GM19328 (cell line): ENCODE measurements around the gene FOS.
"Not testable (repeated sequence)": the region's sequence is repeated elsewhere in the genome, so short reads cannot be mapped to it uniquely, and the experiment has no call there.

Experiments used
- ATAC-seq: cut with Tn5 transposase; IDR thresholded peaks from one replicate; pipeline ENCODE4 v1.9.1; 2021; ENCODE audit warnings: mild to moderate bottlenecking, moderate library complexity; ENCODE audit not compliant: unreplicated experiment

FOS gene

DNA sequence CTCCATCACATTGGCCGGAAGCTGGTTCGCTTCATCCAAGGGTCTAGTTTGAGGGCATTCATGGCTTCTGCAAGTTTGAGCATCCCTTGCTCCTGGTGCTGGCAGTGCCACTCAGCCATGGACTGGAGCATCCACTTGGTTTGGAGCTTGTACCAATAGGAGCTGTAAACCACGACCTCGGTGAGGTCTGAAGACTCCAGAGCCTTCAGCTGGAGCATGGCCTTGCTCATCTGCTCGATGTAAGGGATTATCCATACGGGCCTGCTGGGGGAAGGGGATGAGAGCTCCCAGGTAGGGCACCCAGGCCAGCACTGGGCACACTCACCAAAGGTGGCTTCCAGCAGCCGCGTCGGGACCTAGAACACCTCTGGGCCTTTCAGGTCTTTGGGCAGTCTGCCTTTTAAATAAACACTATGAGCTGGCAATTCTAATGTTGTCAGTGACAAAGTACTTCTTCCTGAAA lies 13.5 kb downstream of the FOS start:
- no peak for ATAC-seq

DNA sequence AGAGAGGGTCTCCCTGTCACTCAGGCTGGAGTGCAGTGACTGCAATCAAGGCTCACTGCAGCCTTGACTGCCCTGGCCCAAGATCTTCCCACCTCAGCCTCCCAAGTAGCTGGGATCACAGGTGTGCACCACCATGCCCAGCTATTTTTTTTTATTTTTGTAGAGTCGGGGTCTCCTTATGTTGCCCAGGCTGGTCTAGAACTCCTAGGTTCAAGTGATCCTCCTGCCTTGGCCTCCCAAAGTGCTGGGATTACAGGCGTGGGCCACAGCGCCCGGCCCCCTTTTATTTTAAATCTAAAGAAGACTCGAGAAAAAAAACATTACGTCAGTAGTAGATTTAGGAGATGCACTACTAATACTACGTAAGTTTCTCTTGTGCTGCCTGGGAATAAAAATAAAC lies 14.3 kb downstream of the FOS start:
- no peak for ATAC-seq

DNA sequence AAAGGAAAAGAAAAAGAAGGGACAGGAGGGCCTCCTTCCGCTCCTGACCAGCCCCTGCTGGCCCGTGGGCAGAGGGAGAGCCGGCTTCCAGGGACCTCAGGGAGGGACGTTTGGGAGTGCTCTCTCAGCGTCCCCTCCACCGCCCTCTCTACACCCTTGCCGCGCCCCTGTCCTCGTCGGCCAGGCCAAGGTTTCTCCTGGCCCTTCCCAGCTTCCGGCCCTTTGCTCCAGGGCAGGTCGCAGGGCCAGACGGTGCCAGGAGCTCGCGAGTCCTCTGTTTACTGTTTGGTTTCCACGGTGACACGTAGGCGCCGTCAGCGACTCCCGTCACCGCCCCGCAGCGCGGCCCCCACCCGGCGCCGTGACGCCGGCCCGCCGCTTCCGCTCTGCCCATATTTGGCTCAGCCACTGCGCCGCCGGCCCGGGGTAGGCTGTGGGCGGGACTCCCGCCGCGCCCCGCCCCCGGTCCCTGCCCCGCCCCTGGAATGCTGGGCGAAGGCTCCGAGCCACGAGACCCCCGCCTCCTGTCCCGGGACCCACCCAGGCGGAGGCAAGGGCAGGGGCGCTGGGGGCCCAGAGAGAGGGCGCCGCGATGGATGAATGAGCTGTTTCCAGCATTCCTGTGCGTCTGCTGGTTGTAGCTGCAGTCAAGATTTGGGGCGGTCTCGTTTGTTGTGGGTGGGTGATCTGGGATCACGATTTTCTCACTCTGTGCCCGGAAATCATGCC lies 15.5 kb downstream of the FOS start:
- peak; percentile 97 for ATAC-seq

DNA sequence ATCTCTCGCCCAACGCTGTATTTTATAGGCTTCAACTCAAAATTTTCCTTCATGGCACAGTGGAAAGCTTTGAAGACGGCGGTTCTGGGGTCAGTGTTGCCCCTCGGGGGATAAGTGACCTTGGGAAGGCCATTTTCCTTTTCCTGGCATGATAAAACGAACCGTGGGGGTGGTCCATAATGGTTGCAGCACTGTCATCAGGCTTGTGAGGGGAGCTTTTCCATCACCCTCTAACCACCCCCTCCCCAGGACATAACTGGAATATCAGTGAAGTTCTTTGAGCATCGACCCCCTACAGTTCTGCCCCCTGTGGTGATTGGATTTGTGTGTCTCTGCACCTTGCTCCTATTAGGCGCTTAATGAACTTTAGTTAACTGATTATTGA lies 16.0 kb downstream of the FOS start:
- no peak for ATAC-seq

GRCh38 chr14:75295061-75295461 lies 16.4 kb downstream of the FOS start:
- ATAC-seq: no peak

- no peak for ATAC-seq
Observed at GRCh38 chr14:75295491-75296345, 17.1 kb downstream of the FOS start.

DNA sequence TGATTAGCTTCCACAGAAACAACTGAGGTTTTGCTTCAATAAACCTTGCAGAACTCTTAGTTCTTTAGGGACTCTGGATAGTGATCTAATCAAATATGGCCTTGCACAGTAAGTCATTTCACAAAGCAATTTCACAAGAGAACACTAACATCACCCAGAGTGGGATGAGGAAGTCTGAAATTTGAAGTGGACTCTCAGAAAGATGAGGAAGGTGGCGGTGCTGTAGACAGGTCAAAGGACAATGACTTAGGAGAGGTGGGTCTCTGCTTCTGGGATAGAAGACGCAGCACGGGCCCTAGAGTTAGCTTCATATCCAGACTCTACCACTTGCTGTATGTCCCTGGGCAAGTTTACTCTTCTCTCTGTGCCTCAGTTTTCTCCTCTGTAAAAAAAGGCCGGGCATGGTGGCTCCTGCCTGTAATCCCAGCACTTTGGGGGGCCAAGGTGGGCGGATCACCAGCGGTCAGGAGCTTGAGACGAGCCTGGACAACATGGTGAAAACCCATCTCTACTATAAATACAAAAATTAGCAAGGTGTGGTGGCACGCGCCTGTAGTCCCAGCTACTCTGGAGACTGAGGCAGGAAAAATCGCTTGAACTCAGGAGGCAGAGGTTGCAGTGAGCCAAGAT lies 18.9 kb downstream of the FOS start:
- no peak for ATAC-seq

- ATAC-seq: no peak
Observed at GRCh38 chr14:75298187-75298965, 19.7 kb downstream of the FOS start.

DNA sequence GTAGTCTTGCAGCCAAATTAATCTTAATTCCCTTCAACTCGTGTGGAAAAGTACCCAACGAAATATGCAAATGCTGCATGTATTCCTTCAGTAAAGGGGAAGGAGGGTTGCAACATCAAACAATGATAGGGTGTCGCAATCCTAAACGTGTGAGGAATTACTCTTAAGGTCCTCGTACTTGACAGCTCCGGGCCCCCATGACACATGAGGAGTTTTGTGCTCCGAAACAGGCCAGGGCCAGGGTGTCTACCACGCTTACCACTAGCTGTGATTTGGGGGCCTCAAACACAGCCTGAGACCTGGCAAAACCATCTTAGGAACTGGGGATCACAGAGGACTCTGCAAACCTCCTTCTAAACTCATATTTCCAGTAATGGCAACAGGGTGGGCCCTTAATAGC lies 20.4 kb downstream of the FOS start:
- no peak for ATAC-seq

DNA sequence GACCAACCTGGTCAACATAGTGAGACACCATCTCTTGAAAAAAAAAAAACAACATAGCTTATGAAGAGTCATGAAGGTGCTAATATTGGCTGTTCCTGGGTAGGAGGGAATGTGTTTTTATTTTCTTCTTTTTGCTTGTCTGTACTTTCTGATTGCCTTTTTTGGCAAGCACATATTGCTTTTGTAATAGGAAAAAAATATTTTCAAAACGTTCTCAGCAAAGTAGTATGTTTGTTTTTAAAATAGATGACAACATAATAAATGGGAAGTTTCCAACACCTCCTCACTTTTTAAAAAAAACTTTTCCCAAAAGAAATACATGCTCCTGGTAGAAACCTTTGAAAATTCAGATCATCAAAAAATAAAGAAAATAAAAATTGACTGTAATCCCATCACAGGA lies 20.9 kb downstream of the FOS start:
- no peak for ATAC-seq

- no peak for ATAC-seq
Observed at GRCh38 chr14:75301666-75302325, 23.2 kb downstream of the FOS start.

GRCh38 chr14:75303381-75303789 lies 24.8 kb downstream of the FOS start:
- no peak for ATAC-seq

DNA sequence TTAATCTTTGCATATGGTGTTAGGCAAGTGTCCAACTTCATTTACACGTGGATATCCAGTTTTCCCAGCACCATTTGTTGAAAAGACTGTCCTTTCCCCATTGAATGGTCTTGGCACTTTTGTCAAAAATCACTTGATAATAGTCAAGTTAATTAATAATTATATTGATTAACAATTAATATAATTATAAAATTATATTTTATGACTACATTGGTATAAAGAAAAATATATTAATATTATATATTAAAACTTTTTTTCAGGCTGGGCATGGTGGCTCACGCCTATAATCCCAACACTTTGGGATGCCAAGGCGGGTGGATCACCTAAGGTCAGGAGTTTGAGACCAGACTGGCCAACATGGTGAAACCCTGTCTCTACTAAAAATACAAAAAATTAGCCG lies 27.8 kb downstream of the FOS start:
- ATAC-seq: not testable (repeated sequence)

DNA sequence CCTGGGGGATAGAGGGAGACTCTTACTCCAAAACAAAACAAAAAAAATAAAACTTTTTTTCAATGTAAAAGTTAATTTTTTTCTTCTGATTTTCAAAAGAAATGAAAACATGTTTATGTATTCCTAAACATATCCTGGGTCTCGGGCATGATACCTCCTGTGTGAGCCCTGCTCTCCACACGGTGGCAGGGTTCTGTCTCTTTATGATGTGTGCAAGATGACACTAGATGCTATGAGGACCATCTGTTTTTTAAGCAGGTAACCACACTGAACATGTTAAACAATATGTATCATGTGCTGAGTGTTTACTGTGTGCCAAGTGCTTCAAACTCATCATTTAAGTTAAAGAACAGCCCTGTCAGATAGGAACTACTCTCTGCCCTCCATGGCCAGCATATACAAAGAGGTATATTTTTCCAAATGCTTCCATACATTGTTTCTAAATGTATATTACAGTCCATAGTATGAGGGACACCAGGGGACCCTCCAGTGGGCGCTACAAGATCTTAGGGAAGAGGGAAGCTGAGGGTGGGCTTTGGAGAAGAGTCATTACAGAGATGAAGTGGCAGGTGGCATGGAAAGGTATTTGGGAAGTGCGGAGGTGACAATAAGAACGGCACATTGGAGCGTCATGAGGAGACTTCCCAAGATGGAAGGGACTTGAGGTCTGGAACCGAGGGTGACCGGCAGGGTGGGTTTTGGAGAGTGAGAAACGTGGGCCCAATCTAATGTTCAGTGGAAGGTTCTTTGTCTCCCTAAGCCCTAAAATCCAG lies 28.5 kb downstream of the FOS start:
- no peak for ATAC-seq

- no peak for ATAC-seq
Observed at GRCh38 chr14:75307700-75308379, 29.2 kb downstream of the FOS start.

DNA sequence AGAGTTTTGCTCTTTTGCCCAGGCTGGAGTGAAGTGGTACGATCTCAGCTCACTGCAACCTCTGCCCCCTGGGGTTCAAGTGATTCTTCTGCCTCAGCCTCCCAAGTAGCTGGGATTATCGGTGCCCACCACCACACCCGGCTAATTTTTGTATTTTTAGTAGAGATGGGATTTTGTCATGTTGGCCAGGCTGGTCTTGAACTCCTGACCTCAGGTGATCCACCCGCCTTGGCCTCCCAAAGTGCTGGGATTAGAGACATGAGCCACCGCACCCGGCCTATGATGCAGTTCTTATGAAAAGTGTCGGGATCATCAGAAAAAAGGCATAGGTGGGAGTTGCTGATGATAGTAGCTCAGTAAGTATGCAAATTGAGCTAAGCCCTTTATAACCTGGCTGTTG lies 30.4 kb downstream of the FOS start:
- not testable (repeated sequence) for ATAC-seq

GRCh38 chr14:75309561-75309960 lies 30.9 kb downstream of the FOS start:
- ATAC-seq: not testable (repeated sequence)

- ATAC-seq: no peak
Observed at GRCh38 chr14:75310295-75311111, 31.9 kb downstream of the FOS start.
